NCI-H1417 (cell line): Measurements from ENCODE around the gene PLA2G6.
"Not testable (repeated sequence)": the region's sequence is repeated elsewhere in the genome, so short reads cannot be mapped to it uniquely, and the experiment has no call there.

Experiments used
- DNase-seq, 3 experiments: peaks; one replicate each; lab custom pipeline; 2025; lab: John Stamatoyannopoulos, UW

The PLA2G6 gene

GRCh38 chr22:38085501-38085900 lies 96.1 kb downstream of the PLA2G6 start:
- no peak for DNase-seq

- no peak for DNase-seq
Observed at GRCh38 chr22:38085056-38085455, 96.6 kb downstream of the PLA2G6 start.

- no peak for DNase-seq
Observed at GRCh38 chr22:38083931-38084631, 97.5 kb downstream of the PLA2G6 start, which contains the start of gene SLC16A8. TSS of gene SLC16A8 (minus strand) at chr22:38084184. CDS start at chr22:38082873, 1,311 bp downstream.

- no peak for DNase-seq
Observed at GRCh38 chr22:38082986-38083710, 98.5 kb downstream of the PLA2G6 start.

- DNase-seq: no peak
Observed at GRCh38 chr22:38081941-38082828, 99.4 kb downstream of the PLA2G6 start.

- DNase-seq: no peak
Observed at GRCh38 chr22:38081636-38081940, 100.0 kb downstream of the PLA2G6 start.

- DNase-seq: no peak
Observed at GRCh38 chr22:38080850-38081635, 100.6 kb downstream of the PLA2G6 start.

- DNase-seq: no peak
Observed at GRCh38 chr22:38080474-38080849, 101.2 kb downstream of the PLA2G6 start.

GRCh38 chr22:38079804-38080203 lies 101.8 kb downstream of the PLA2G6 start:
- DNase-seq: no peak

- not testable (repeated sequence) for DNase-seq
Observed at GRCh38 chr22:38079208-38079607, 102.4 kb downstream of the PLA2G6 start.

- DNase-seq: no peak
Observed at GRCh38 chr22:38078046-38078840, 103.4 kb downstream of the PLA2G6 start.

GRCh38 chr22:38077595-38077994 lies 104.0 kb downstream of the PLA2G6 start:
- DNase-seq: no peak

GRCh38 chr22:38077096-38077495 lies 104.5 kb downstream of the PLA2G6 start:
- no peak for DNase-seq

GRCh38 chr22:38075961-38076360 lies 105.7 kb downstream of the PLA2G6 start:
- no peak for DNase-seq

GRCh38 chr22:38075105-38075825 lies 106.4 kb downstream of the PLA2G6 start:
- DNase-seq: no peak

GRCh38 chr22:38074181-38075104 lies 107.2 kb downstream of the PLA2G6 start:
- DNase-seq: no peak

GRCh38 chr22:38073150-38074130 lies 108.2 kb downstream of the PLA2G6 start:
- DNase-seq: peak in 2 of 3 experiments; percentile 1 to 58
